HL-60/S4 treated with retinoic acid at 250 ng/mL for 4 days and 3 days (cell line): ENCODE results near the gene FBLN5.
"Not testable (repeated sequence)": the region's sequence is repeated elsewhere in the genome, so short reads cannot be mapped to it uniquely, and the experiment has no call there.

Experiments
- in situ Hi-C: fragments of 300-500 bp; cut with MboI; formaldehyde crosslinking; loops from 2 replicates; pipeline ENCODE4 v1.7.0; 2022; ENCODE audit warnings: low sequenced_read_pairs

FBLN5 gene

DNA sequence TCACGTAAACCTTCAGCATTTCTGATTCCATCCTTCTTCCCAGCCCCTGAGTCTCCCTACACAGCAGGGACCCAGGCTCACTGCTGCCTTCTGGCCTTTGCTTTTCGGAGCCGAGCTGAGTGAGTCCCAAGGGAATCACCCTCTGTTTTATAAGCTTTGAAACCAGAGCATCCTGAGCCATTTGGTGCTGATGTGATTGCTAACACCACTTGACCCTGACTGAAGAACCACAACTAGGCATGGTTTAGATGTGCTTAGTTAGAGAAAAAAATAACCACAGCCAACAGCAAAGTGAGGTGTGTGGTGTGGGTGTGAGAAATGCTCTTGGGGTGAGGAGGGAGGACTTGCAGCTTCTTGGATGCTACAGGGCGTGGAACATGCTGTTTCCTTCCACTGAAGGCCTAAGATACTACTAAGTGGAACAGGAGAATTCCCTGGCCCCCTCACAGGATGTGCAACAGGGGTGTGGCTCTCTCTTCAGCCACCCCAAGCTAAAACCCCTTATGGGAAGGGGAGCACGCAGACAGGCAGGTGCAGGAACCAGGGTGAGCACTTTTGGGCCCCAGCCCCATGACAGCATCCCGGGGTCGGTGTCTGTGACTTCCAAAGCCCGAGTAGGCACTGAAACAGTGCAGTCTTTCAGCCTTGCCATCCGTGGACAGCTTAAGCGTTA lies 80.0 kb downstream of the FBLN5 start, which contains the start of gene TC2N:
Gene TC2N, minus strand, starts transcription at position 221 of the 673 bp plus-strand sequence. CDS start 53,767 bp downstream, outside the sequence.
- in situ Hi-C loops: no loop called here

DNA sequence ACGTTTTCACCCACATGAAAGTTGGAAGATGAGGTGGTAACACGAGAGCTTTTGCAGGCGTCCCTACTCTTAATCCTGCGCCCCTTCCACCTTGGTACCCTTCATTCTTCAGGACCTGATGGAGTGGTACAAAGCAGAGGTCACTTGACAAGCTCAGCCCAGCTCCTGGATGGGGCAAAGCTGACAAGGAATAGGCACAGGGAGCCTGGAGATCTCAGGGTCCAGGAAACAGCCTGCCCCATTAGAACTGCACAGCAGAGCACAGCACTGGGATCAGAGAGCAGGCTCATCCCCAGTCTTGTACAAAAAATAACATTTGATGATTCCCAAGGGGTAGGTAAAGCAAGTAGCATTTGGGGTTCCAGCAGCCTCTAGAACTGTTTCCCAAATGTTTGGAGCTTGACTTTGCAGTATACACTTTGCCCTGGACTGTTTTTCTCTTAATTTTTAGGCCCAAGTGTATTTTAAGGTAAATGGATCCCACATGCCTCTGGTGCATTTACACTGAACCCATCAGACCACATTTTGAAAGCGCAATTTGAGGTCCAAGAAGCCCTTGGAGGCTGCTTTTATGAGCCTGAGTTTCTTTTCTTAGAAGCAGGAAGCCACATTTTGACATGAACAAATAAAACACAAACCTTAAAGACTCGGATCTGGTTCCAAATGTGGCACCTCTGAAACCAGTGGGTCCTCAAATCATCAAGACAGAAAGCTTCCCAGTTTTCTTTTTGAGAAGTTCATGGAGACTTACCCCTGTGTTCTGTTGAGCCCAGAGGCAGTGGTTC lies 80.8 kb downstream of the FBLN5 start:
- in situ Hi-C loops: no loop called here

DNA sequence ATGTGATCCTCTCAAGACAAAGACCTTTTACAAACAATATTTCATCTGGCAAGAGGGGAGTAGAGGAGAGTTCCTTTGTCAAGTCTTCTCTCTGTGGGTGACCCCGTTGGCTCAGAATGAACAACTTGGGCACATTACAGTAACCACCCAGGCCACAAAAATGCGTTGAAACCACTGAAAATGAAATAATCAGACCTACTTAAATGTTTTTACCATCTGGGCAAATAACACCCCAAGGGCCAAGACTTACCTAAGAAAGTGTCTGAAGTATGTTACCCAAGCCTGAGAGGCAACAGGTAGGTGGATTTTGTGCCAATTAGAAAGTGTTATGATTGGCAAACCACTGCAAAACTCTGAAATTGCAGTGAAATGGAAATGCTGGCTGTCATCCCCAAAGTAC lies 81.4 kb downstream of the FBLN5 start:
- in situ Hi-C loops: no loop called here

DNA sequence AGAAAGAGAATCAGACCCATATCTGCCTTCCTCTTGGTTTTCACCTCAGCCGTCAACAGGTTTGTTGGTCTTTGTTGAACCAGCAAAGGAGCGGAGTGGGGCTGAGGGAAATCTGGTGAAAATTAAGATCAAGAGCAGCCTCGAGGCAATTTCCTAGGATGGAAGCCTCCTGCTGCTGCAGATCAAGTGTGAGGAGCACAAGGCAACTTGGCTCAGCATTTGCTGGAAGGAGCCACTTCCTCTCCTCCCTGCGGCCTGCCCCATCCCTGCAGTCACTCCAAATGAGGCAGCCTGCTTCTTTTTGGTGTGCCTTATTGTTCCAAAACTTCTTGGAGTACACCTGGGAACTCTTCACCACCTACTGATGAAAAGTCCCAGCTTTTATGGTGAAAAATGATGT lies 85.1 kb downstream of the FBLN5 start:
- in situ Hi-C loops: no loop called here

DNA sequence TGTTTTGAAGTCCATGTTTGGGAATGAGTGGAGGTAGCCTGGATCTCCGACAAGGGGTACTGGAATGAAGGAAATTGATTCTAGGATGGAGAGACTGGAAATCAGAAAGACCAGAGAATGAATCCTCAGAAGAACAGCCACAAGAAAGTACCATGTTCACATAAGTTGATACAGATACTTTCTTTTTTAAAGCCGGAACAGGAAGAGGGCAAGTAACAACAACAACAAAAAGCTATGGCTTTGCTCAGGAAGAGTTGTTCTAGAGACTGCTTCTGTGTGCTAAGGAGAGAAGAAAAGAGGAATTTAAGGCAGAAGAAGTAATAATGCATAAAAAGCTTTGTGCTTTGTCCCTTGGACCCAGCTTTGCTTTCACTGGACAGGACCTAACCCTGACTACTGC lies 86.4 kb downstream of the FBLN5 start:
- in situ Hi-C loops: no loop called here

DNA sequence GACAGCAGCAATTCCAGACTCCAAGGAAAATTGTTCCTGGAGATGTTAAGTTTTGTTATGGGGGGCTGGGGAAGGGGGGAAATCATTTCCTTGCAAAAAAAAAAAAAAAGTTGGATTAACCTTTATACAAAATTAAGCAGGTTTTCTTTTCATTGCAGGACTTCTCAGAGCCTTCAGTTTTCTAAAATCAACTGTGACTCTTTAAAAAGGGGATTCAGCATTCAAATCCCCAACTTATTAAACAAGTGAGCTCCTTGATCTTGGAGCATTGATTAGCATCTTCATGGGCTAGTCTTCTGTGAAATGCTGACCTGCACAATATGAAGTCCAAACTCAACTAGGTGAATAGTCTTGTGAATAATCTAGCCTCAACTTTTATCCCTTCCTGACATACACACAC lies 87.3 kb downstream of the FBLN5 start:
- in situ Hi-C loops: no loop called here

DNA sequence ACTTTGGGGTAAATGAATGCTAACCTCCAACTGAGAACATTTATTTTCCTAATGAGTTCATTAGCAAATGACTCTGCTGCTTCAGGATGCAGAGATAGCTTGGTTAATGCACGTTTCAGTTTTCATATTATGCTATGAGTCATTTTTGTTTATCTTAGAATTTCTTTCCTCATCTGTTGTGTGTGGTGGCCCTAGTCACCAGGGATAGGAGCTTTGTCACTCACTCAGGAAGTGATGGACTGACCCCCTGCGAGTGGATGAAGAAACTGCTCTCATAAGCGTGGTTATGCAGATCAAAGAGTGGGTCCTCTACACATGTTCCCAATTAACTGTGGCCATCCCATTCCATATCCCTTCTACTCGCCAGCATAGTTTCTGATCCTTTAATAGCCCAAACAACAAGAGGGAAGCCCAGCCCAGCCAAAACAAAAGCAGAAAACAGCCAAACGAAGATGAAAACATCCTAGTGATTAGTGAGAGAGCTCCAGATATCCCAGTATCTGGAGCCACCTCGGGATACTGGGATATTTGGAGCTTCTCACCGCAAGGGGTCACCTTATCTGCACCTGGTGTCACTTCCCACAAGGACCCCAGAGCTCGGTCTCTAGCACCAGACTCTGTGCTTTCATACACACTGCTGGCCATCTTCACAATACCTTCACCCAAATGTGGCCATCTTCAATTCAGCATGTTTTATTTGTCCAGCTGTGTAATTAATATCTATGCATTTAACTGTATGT lies 88.8 kb downstream of the FBLN5 start:
- in situ Hi-C loops: no loop called here

DNA sequence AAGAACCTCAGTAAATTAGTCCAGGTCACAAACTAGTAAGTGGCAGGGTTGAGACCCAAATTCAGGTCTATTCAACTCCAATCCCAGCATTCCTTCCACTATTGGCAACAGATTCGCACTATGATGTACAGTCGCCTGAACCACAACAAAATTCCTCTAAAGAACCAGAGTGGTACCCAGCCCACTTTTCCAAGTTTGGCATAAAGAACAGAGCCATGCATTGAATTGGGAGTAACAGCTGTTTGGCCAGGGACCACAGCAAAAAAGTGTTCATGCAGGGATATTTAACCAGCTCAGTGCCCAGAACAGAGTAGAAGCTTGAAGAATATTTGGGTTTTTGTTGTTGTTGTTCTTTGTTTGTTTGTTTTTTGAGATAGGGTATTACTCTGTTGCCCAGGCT lies 89.9 kb downstream of the FBLN5 start:
- in situ Hi-C loops: no loop called here

DNA sequence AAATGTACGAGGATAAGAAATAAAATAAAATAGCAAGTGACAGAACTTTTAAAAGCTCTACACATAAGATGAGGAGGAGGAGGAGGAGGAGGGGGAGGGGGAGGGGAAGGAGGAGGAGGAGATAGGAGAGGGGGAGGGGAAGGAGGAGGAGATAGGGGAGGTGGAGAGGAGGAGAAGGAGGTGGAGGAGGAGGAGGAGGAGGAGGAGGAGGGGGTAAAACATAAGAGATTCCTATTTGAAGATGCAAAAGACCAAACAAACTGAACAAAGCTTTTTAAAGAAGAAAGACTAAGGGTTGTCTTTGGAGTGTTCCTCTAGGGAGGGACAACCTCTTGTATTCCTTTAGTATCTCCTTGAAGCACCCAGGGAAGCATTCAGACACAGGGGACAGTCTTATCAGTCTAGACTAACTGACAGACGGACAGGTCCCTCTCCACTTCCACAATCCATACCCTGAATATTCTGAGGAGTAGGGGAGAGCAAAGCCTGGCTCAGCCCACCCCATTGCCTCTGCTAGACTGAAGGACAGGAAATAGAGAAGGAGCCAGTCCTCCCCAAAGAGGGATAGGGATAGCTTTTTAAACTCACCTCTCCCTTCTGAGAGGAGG lies 93.1 kb downstream of the FBLN5 start:
- in situ Hi-C loops: no loop called here

DNA sequence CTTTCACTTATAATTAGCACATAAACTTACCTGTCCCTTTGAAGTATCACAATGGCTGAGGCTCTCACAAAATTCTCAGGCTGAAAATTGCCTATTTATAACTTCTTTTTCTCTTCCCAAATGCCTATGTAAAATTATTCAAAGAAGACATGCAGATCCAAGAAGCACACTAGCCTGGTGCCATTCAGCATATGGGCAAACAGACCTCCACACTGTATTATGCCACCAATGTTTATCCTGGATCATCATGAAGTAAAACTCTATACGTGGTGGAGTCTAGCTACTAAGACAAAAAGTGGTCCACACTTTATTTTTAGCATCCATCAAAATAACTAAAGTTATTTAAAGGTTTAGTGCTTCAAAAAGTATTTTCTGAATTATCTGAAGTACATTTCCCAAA lies 95.9 kb downstream of the FBLN5 start:
- in situ Hi-C loops: no loop called here

DNA sequence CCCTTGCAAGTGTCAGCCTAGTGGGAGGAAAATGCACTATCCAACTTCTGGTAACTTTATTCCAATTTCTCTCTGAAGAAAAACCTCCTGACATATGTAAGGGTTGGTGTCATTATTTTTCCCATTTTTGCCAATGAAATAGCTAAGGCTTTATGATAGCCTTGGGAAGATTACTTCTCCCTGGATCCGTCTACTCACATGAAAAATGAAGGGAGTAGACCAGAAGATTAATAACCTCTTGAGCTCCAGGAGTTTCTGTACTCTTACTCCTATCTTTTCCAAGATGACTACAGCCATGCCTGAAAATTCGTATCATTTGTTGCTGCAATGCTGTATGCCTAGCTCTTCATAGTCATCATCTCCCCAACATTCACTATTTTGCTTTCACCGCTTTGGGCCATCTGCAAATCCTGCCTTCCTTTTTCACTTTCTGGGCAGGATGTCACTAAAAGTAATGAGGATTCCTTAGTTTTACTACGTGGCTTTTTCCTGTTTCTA lies 98.9 kb downstream of the FBLN5 start:
- in situ Hi-C loops: no loop called here

DNA sequence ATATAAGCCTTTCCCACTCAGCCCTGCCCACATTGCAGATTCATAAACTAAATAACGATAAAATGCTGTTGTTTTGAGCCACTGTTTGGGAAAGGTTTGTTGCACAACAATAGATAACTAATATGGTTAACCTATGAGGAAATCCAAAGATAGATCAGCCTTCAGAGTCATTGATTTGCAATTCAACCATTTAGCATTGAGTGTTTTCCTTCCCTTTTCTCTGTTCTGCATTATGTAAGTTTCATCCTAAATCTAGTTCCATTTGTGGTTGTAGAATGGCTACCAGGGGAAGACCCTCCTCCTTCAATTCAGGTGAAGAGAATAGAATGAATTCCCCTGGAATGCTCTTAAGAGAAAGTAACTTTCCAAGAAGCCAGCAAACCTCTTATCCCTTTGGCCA lies 99.8 kb downstream of the FBLN5 start:
- in situ Hi-C loops: no loop called here

DNA sequence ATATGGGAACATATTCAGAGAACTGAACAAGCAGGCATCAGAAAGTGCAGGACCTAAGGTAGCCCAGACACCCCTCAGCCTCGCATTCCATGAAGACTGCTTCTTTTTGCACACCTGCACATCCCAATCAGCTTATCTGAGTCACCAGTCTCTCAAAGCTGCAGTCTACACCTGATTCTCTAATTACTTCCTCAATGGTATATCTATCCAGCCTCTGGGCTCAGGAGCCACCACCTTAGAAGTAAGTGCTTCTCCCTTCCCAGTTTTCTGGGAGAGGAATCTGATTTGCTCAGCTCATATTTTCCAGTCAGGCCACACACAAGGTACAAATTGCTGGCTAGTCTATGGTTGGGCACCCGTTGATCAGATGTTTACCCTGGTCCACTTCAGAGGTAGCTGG lies 101.8 kb downstream of the FBLN5 start:
- in situ Hi-C loops: no loop called here

DNA sequence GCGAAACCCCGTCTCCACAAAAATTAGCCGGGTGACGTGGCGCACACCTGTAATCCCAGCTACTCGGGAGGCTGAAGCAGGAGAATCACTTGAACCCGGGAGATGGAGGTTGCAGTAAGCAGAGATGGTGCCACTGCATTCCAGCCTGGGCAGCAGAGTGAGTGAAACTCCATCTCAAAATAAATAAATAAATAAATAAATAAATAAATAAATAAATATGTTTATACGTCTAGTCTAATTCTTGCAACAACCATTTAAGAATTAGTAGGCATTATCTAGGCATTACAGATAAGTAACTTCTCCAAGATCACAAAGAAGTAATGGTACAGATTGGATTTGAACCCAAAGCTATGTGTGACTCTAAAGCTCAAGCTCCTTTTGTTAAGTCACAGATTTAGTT lies 102.4 kb downstream of the FBLN5 start:
- in situ Hi-C loops: not testable (repeated sequence)

DNA sequence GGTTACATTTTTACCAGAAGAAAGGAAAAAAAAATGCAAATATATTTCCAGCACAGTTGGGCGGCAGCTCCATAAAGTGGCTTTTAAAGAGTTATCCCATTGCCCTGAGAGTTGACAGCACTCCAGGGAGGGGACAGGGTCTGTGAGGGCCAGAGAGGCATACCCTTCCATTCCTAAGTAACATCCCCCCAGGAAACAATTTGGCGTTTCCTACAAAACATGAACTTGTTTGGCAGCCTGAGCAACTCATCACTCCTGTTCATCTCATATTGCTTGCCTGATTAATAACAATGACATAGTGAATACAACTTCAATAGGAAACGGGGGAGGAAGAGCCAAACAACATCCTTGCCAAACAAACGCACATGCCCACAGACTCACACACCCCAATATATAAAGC lies 103.5 kb downstream of the FBLN5 start:
- in situ Hi-C loops: no loop called here

DNA sequence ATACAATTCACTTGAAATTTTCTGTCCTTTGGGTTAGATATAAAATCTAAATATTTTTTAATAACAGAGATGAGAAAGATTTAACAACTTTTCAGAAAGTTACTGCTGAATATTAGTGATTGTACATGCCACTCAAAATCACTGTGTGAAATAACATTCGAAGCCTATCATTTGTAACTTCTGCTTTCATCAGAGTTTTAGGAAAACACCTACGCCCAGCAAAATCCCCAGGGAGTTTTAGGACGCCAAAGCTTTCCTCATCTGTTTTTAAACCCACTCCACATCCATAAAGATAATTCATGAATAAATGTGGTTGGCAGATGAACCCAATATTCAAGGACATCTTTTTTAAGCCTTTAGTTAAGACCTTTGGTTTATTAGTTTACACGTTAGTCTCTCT lies 104.1 kb downstream of the FBLN5 start:
- in situ Hi-C loops: no loop called here

DNA sequence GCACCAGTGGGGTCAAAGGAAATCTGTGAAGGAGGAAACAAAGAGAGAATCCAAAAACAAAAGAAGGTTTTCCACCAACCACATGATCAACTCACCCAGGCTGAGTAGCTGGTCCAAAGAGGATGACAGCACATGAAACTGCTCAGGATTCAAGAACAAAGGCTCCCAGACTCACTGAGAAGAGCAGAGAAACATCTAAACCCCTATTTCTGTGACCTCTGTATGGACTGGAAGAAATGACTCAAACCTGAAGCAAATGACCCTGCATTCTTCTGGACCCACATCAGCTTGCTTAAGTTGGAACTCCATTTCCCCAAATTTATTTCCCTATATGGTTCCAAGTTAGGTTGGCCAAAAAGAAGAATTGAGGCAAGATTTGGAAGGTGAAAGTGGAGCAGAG lies 106.4 kb downstream of the FBLN5 start:
- in situ Hi-C loops: no loop called here

DNA sequence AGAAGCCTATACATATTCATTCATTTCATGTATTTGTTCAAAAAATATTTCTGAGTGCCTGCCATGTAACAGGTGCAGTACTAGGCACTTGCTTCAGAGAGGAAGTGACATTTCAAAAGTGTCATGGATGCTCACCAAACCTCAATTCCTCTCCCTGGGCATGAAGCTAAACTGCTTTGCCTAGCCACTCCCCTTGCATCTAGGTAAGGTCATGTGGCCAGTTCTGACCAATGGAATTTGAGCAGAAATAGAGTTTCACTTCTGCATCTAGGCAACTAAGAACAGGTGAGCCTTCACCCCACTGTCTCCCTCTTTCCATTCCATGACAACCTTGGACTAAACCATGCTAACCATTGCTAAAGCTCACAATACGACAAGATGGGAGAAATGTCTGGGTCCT lies 107.7 kb downstream of the FBLN5 start:
- in situ Hi-C loops: no loop called here

DNA sequence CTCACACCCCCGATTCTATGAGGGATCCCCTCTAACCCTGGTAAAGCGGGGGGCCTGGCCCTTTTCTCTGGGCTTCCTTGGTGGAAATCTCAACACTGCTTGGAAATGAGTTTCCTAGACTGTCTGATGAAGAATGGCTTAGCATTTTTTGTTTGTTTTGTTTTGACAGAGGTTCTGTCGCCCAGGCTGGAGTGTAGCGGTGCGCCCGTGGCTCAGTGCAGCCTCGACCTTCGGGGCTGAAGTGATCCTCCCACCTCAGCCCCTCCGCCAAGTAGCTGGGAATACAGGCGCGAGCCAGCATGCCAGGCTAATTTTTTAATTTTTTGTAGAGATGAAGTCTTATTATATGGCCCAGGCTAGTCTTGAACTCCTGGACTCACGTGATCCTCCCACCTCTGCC lies 110.4 kb downstream of the FBLN5 start:
- in situ Hi-C loops: no loop called here

DNA sequence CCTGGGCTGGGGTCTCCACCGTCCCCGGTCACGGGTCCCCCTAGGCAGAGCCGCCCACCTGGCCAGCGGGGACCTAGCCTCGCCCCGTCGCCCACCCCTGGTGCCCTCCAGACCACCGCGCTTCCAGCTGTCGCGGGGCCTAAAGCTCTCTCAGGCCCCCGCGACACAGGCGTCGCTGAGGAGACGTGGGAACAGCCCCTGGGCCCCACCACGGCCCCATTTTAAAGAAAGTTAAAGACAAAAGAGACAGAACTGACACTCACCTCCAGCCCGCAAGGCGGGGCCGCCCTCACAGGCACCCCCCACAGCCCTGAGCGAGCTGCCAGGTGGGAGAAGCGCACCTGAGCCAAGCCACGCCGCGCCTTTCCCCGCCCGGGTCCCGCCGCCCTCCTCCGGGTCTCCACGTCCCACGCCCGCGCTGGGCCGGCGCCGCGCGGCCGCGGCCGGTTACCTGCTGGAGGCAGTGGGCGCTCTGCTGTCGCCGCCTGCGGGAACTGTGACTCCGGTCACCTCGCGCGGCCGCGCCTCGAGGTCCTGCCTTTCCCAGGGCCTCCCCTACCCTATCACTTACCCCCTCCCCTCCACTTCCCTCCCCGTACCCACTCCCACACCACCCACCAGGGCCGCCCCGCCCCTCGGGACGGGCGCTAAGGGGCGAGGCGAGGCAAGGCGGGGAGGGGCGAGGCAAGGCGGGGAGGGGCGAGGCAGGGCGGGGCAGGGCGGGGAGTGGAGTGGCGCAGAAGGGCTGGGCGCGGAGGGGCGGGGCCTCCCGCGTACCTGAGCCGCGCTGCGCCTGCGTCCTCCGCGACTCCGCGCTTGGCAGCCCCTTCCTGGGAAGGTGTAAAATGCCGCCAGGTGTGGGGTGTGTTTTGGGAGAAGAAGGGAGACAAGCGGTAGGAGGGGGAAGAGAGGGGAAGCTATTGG lies 111.3 kb downstream of the FBLN5 start:
- in situ Hi-C loops: no loop called here
